GM12878 (cell line): ENCODE results near the gene GHRH. TPM values are rescaled to one million over a fixed set of nuclear protein-coding genes. Genes with fewer than 3 reads are reported as not detected.
A peak's percentile ranks its signal among the peaks of the same experiment; 100 is the strongest.

Source experiments
- ATAC-seq: fragments of 200-7000 bp; cut with Tn5 transposase; 3 replicates; pipeline ENCODE4 v1.9.1; 2020; ENCODE audit warnings: mild to moderate bottlenecking, moderate library complexity
- BruUV-seq: library from RNA; stranded (reverse); fragments of 400-500 nt; replicated peaks from 2 replicates; lab custom pipeline; 2021; lab: Mats Ljungman, UMichigan
- CTCF ChIA-PET: fragments of 300-600 bp; sonication (Branson Sonifier 250); formaldehyde crosslinking; extraction: SDS; loops from one replicate; lab custom pipeline; 2021; ENCODE audit warnings: inconsistent platforms; lab: Yijun Ruan, JAX
- POLR2A ChIA-PET: fragments of 350-600 bp; formaldehyde crosslinking; extraction: SDS; loops from one replicate; lab custom pipeline; 2021; ENCODE audit warnings: inconsistent platforms; lab: Charles Lee
- RAD21 ChIA-PET: fragments of 300-600 bp; sonication (Branson Sonifier 250); formaldehyde crosslinking; loops from one replicate; lab custom pipeline; 2023; ENCODE audit warnings: antibody characterized with exemption; ENCODE audit not compliant: unreplicated experiment; lab: Charles Lee
- SMC1A ChIA-PET: fragments of 300-600 bp; sonication (Branson Sonifier 250); formaldehyde crosslinking; loops from one replicate; lab custom pipeline; 2023; ENCODE audit not compliant: unreplicated experiment, uncharacterized antibody; lab: Charles Lee
- DNase-seq: peaks from one replicate; pipeline ENCODE4 v3.0.0-alpha.2; 2011; ENCODE audit warnings: low read depth, low spot score
- FAIRE-seq: peaks from 3 replicates; lab custom pipeline; 2011; peaks lifted over from hg19 to GRCh38; lab: Jason Lieb, UNC
- H2AFZ ChIP-seq: 2 replicates; pipeline ENCODE4 v1.6.0; 2011; ENCODE audit warnings: low read depth, low read length, control low read depth; ENCODE audit not compliant: control insufficient read depth
- H3K27ac ChIP-seq: 2 replicates; pipeline ENCODE4 v1.5.1; 2011; ENCODE audit warnings: control low read depth; ENCODE audit not compliant: control insufficient read depth, insufficient read depth
- H3K27me3 ChIP-seq, 2 experiments: replicated peaks in 1 of 2; 2 replicates each; pipeline versions ENCODE4 v1.6.0 to v1.6.1; 2011; ENCODE audit warnings: low read length in 1 of 2; ENCODE audit not compliant: control insufficient read depth in 2 of 2, insufficient read depth in 2 of 2
- H3K36me3 ChIP-seq, 2 experiments: 2 replicates each; pipeline ENCODE4 v1.5.1; 2011; ENCODE audit warnings: low read length in 1 of 2; ENCODE audit not compliant: control insufficient read depth in 2 of 2, insufficient read depth in 2 of 2
- H3K4me1 ChIP-seq: 2 replicates; pipeline ENCODE4 v1.6.1; 2011; ENCODE audit warnings: mild to moderate bottlenecking, low read length, moderate library complexity, mixed read lengths; ENCODE audit not compliant: control insufficient read depth, insufficient read depth
- H3K4me2 ChIP-seq: 2 replicates; pipeline ENCODE4 v1.6.0; 2011; ENCODE audit warnings: control low read depth; ENCODE audit not compliant: control insufficient read depth, insufficient read depth
- H3K4me3 ChIP-seq: fragments of 200-600 bp; sonication (generic); 2 replicates; pipeline ENCODE4 v1.5.1; 2016
- H3K79me2 ChIP-seq: 2 replicates; pipeline ENCODE4 v1.6.0; 2011; ENCODE audit warnings: low read length; ENCODE audit not compliant: control insufficient read depth, insufficient read depth
- H3K9ac ChIP-seq: 2 replicates; pipeline ENCODE4 v1.8.0; 2011; ENCODE audit warnings: low read length, control low read depth, mixed read lengths; ENCODE audit not compliant: control insufficient read depth, insufficient read depth
- H3K9me3 ChIP-seq: replicated peaks from 3 replicates; pipeline ENCODE4 v1.5.1; 2011; ENCODE audit warnings: mild to moderate bottlenecking, low read length; ENCODE audit not compliant: control insufficient read depth, insufficient read depth
- H4K20me1 ChIP-seq: 2 replicates; pipeline ENCODE4 v1.6.0; 2011; ENCODE audit not compliant: control insufficient read depth, insufficient read depth
- HCFC1 ChIP-seq: fragments of 150-350 bp; IDR thresholded peaks from 2 replicates; pipeline ENCODE4 v1.6.1; 2014; ENCODE audit warnings: low read length
- KDM1A ChIP-seq: fragments of 200-600 bp; sonication (generic); IDR thresholded peaks from 2 replicates; pipeline ENCODE4 v1.6.1; 2016; ENCODE audit warnings: borderline replicate concordance
- KLF5 ChIP-seq: fragments of 450-650 bp; IDR thresholded peaks from 2 replicates; pipeline ENCODE4 v1.6.1; 2014; ENCODE audit warnings: mild to moderate bottlenecking; ENCODE audit not compliant: partially characterized antibody
- MXI1 ChIP-seq: fragments of 150-350 bp; IDR thresholded peaks from 2 replicates; pipeline ENCODE4 v1.6.1; 2011; ENCODE audit warnings: low read depth, mild to moderate bottlenecking, inconsistent platforms, low read length, improper control_type of control experiment
- RCOR1 ChIP-seq: conservative IDR thresholded peaks from 2 replicates; pipeline ENCODE4 v1.6.1; 2012; ENCODE audit warnings: low read depth, low read length, improper control_type of control experiment
- SUZ12 ChIP-seq: fragments of 200-600 bp; sonication (generic); IDR thresholded peaks from one replicate; pipeline ENCODE4 v1.6.1; 2018; ENCODE audit warnings: antibody characterized with exemption, mild to moderate bottlenecking; ENCODE audit not compliant: unreplicated experiment
- ZNF384 ChIP-seq: IDR thresholded peaks from 2 replicates; pipeline ENCODE4 v1.6.1; 2012; ENCODE audit warnings: low read depth, mild to moderate bottlenecking, low read length, improper control_type of control experiment, borderline replicate concordance
- WGBS: methylation state at CpG from one replicate; pipeline ENCODE4 v1.1.6; 2016; ENCODE audit warnings: low lambda C conversion rate; ENCODE audit not compliant: insufficient replicate concordance, insufficient coverage; ENCODE audit errors: missing lambda C conversion rate; 5-methylcytosine and 5-hydroxymethylcytosine counted together
- in situ Hi-C: fragments of 300-500 bp; cut with MboI; formaldehyde crosslinking; loops from 9 replicates; pipeline ENCODE4 v1.14.3; 2018; ENCODE audit warnings: mixed read lengths
- intact Hi-C: fragments of 100-400 bp; cut with micrococcal nuclease; formaldehyde crosslinking; loops from one replicate; pipeline ENCODE4 v1.14.2; 2022; ENCODE audit not compliant: unreplicated experiment
- polyA plus RNA-seq, 11 experiments: library from polyadenylated mRNA; depleted of rRNA in 4 of 11; unstranded in 6 of 11; stranded (reverse) in 5 of 11; fragments of >200 nt; fragmentation: Nextera tagmentation in 4 of 11; fragmentation: Illumina TruSeq in 1 of 11; extraction: Ambion mirVana in 4 of 11; extraction: Trizol in 1 of 11; gene quantifications; 1 replicate in 1 of 11; 2 replicates in 10 of 11; pipeline versions ENCODE4 v1.2.1 to v1.2.3, GENCODE V29; 2011 to 2016; ENCODE audit warnings: inconsistent platforms in 2 of 11, missing spikeins in 2 of 11, low read depth in 1 of 11
- total RNA-seq, 4 experiments: library from RNA; depleted of rRNA in 3 of 4; stranded (reverse); fragments of >200 nt in 3 of 4; fragmentation: Illumina TruSeq in 1 of 4; extraction: Trizol in 1 of 4; gene quantifications; 2 replicates each; pipeline versions ENCODE4 v1.2.1 to v1.2.3, GENCODE V29; 2013 to 2021
- TF ChIP-seq, protein P1 (sequence below): IDR thresholded peaks from 2 replicates; pipeline ENCODE4 v1.6.1; 2011; ENCODE audit warnings: borderline replicate concordance, low read depth, mild to moderate bottlenecking, moderate library complexity, low read length; ENCODE audit not compliant: insufficient read depth, poor library complexity, severe bottlenecking
- TF ChIP-seq, protein P2 (sequence below): IDR thresholded peaks from 2 replicates; pipeline ENCODE4 v1.6.1; 2011; ENCODE audit warnings: low read depth, mild to moderate bottlenecking, low read length, moderate library complexity, borderline replicate concordance; ENCODE audit errors: extremely low read depth
- TF ChIP-seq, protein P3 (sequence below): IDR thresholded peaks from 2 replicates; pipeline ENCODE4 v1.6.1; 2011; ENCODE audit warnings: mild to moderate bottlenecking, low read depth, low read length, moderate library complexity; ENCODE audit not compliant: insufficient replicate concordance
- TF ChIP-seq, protein P4 (sequence below): fragments of 150-350 bp; IDR thresholded peaks from 2 replicates; pipeline ENCODE4 v1.6.1; 2016; ENCODE audit warnings: low read depth, low read length

The GHRH gene
- total and polyA plus RNA-seq, 10 of the 15 experiments (the other 5 are each of a cell fraction or from before 2014, with no cell fraction given): not detected

DNA sequence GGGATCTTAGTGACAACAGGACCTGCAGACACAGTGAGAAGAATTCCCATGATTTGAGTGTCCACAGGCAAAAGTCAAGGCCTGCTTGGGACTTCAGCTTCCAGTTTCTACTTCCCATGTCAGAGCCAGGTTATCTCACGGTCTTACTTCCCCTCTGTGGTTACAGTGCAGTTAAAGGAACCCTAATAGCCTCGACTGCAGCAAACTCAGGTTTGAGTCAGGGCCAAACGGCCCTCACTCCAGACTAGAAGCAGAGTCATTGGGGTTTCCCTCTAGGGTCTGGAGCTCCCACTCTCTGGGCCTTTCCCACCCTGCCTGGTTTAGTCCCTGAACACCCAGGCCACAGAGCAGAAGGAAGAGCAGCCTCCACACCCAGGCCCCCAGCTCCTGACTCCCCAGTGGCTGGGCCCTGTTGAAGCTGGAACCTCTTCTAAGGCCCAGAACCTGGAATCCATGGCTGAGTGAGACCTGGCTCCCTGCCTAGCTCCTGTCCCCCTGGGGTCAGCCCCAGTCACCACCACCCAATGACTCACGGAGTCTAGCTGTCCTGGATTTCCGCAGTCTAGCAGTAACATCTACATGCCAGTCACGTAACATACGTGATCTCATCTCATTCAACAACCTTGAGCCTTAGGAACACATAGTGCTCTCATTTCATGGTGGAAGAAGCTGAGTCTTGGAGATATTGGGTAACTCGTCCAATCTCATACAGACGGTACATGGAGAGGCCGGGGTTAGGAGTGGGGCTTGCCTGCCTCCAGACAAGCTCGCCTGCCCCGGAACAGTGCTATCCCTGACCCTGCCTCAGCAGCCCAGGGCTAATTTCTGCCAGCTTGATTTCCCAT lies 9.2 kb upstream of the GHRH start (continued):
- TF ChIP-seq ZNF384 (no peak; the same call in 1 of the 2 replicates), SUZ12 (no peak), KDM1A (no peak), MXI1 (no peak)
- TF ChIP-seq, protein P1, sequence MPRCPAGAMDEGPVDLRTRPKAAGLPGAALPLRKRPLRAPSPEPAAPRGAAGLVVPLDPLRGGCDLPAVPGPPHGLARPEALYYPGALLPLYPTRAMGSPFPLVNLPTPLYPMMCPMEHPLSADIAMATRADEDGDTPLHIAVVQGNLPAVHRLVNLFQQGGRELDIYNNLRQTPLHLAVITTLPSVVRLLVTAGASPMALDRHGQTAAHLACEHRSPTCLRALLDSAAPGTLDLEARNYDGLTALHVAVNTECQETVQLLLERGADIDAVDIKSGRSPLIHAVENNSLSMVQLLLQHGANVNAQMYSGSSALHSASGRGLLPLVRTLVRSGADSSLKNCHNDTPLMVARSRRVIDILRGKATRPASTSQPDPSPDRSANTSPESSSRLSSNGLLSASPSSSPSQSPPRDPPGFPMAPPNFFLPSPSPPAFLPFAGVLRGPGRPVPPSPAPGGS: peak; percentile 72
- TF ChIP-seq, all 136 proteins: peak for 38

DNA sequence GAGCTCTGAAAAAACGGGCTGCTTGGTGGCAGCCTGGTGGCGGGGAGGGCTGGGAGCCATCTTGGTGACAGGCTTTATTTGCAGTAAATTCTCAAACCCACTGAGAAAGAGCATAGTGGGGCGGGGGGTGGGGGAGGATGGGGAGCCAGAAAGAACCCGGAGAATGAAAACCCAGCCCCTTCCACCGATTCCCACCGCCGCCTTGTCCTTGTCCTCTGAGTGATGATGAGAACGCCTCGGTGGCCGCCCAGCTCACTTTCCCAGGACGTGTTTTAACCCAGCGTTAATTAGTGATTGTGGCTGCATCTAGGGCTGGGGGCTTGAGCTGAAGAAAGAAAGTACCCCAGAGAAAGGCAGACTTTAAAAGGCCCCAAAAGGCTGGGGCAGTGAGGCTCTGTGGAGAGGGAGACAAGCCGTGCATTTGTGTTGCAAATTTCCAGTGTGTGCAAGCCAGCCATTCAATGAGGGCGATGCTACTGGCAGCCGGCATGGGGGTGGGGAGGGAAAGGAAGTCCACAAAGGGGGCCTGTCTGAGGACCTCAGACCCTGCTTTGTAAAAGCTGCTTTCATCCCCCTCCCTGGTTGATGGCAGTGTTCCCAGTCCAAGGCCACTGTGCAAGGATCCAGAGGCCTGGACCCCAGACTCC lies 6.2 kb upstream of the GHRH start:
- BruUV-seq: no TSS peak
- Histone ChIP-seq H3K9me3 (no peaks in the 10 kb centered on the region), H3K36me3 (no peaks in the 10 kb centered on the region), H2AFZ (no peak overlapping the region), H3K27me3 (no peaks in the 10 kb centered on the region; a peak in 1 of 4 replicates), H3K79me2 (no peaks in the 10 kb centered on the region), H3K4me1 (peaks cover 31% of the 10 kb centered on the region), H3K4me2 (no peak overlapping the region), H3K9ac (no peak overlapping the region), H4K20me1 (no peaks in the 10 kb centered on the region), H3K4me3 (no peak overlapping the region), H3K27ac (no peak overlapping the region)
- FAIRE-seq: no peak
- ChIA-PET CTCF (interaction anchor here (0.7 to 10.4 kb wide), 6 partner anchors 12 to 262 kb away, joined by 3 to 282 read pairs (median 25); partner anchors contain the start of gene BLCAP), SMC1A (interaction anchor here (0.9 to 8.2 kb wide), 11 partner anchors 9 to 266 kb away, joined by 3 to 129 read pairs (median 5); partner anchors contain the start of genes BLCAP and MANBAL), POLR2A (no interaction called here), RAD21 (interaction anchor here (0.8 to 6.6 kb wide), 6 partner anchors 10 to 265 kb away, joined by 3 to 119 read pairs (median 4); partner anchors contain the start of gene BLCAP)
- in situ Hi-C loops (loop anchor here (10.0 kb wide), 1 partner anchor 727 kb away; no protein-coding TSS in a partner anchor), intact Hi-C loops (no loop called here)
- 67% methylated on average over 14 of the region's 15 CpGs for WGBS
- ATAC-seq: no peak
- DNase-seq: no peak
- TF ChIP-seq KLF5: no peak
- TF ChIP-seq MXI1: no peak
- TF ChIP-seq, protein P2, sequence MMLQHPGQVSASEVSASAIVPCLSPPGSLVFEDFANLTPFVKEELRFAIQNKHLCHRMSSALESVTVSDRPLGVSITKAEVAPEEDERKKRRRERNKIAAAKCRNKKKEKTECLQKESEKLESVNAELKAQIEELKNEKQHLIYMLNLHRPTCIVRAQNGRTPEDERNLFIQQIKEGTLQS: no peak
- TF ChIP-seq, protein P3, sequence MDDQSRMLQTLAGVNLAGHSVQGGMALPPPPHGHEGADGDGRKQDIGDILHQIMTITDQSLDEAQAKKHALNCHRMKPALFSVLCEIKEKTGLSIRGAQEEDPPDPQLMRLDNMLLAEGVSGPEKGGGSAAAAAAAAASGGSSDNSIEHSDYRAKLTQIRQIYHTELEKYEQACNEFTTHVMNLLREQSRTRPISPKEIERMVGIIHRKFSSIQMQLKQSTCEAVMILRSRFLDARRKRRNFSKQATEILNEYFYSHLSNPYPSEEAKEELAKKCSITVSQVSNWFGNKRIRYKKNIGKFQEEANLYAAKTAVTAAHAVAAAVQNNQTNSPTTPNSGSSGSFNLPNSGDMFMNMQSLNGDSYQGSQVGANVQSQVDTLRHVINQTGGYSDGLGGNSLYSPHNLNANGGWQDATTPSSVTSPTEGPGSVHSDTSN: no peak
- TF ChIP-seq, protein P4, sequence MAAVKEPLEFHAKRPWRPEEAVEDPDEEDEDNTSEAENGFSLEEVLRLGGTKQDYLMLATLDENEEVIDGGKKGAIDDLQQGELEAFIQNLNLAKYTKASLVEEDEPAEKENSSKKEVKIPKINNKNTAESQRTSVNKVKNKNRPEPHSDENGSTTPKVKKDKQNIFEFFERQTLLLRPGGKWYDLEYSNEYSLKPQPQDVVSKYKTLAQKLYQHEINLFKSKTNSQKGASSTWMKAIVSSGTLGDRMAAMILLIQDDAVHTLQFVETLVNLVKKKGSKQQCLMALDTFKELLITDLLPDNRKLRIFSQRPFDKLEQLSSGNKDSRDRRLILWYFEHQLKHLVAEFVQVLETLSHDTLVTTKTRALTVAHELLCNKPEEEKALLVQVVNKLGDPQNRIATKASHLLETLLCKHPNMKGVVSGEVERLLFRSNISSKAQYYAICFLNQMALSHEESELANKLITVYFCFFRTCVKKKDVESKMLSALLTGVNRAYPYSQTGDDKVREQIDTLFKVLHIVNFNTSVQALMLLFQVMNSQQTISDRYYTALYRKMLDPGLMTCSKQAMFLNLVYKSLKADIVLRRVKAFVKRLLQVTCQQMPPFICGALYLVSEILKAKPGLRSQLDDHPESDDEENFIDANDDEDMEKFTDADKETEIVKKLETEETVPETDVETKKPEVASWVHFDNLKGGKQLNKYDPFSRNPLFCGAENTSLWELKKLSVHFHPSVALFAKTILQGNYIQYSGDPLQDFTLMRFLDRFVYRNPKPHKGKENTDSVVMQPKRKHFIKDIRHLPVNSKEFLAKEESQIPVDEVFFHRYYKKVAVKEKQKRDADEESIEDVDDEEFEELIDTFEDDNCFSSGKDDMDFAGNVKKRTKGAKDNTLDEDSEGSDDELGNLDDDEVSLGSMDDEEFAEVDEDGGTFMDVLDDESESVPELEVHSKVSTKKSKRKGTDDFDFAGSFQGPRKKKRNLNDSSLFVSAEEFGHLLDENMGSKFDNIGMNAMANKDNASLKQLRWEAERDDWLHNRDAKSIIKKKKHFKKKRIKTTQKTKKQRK: no peak
- no peak for TF ChIP-seq RCOR1
- no peak for TF ChIP-seq HCFC1
